ENCODE measurements around the gene ATP13A3.
A peak's percentile ranks its signal among the peaks of the same experiment; 100 is the strongest.

ATP13A3 gene

DNA sequence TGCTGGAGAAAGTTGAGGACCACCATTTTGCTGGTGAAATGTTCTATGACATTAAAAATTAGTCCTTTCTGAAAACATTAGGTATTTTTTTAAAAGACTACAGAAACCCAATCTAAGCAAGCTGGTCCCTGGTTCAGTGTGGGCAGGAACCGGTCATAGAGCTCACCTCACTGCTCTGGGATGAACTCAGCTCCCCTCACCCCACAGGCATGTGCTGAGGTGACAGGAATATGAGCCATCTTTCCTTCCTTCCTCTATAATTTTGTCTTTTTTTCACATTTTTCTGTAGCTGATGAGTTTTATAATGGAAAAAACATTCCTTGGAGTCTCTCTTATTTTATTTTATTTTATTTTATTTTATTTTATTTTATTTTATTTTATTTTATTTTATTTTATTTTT is 109.1 kb downstream of the ATP13A3 start:
- in situ Hi-C loops (cut with HindIII; ENCODE audit: low pct_unique_long_range_greater_than_20kb, low sequenced_read_pairs) = no loop called here
- TF ChIP-seq JUND (IDR thresholded peaks at IDR 0.05; ENCODE audit: low read depth) = no peak

DNA sequence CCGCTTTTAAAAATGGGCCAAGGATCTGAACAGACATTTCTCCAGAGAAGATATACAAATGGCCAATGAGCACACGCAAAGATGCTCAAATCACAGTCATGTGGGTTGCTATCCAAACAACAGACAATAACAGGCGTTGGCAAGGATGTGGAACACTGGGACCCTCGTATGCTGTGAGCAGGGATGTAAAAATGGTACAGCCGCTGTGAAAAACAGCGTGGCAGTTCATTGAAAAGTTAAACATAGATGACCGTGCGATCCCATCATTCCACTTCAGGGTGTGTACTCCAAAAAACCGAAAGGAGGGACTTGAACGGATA is 110.6 kb downstream of the ATP13A3 start:
- no peak for TF ChIP-seq JUND (IDR thresholded peaks at IDR 0.05; ENCODE audit: low read depth)
- DNase-seq (ENCODE audit: low read depth in 1 of 2, low spot score in 1 of 2) = no peak
- in situ Hi-C loops (cut with HindIII; ENCODE audit: low pct_unique_long_range_greater_than_20kb, low sequenced_read_pairs) = no loop called here

More for the DNA sequence above, 109.1 kb downstream of the ATP13A3 start:
- no peak for DNase-seq (ENCODE audit: low read depth in 1 of 2, low spot score in 1 of 2)

DNA sequence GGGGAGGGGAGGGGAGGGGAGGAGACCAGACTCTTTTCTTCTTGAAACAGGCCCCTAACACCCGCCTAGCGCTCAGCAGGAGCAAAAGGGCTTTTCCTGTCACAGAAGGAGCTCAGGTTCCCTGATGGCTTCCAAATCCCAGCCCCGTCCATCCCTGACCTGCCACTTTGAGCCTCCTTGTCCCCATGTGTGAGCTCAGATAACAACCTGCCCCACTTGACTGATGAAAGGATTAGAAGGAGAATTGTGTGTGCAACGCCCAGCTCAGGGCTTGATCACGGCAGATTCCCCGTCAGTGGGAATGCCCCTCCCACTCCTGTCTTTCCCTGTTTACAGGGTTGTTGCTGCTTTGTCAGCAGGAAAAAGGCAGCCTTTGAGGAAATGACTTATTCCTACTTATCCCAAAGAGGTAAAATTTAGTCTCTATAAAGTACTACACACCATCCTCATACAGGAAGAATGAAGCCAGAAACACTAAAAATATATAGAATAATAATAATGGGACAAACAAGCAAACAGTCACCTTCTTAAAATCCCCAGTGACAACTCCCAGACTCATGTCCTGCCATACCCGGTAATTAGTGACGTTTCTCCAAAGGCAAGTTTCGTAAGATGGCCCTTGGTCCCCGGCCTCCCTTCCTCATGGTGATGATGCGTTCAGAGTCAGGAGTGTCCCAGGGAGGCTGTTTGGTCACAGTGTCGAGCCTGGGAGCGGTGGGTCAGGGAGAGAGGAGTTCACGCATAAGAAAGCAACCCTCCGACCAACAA is 111.1 kb downstream of the ATP13A3 start:
- no peak for TF ChIP-seq JUND (IDR thresholded peaks at IDR 0.05; ENCODE audit: low read depth)
- DNase-seq (ENCODE audit: low read depth in 1 of 2, low spot score in 1 of 2) = no peak
- in situ Hi-C loops (cut with HindIII; ENCODE audit: low pct_unique_long_range_greater_than_20kb, low sequenced_read_pairs) = no loop called here

DNA sequence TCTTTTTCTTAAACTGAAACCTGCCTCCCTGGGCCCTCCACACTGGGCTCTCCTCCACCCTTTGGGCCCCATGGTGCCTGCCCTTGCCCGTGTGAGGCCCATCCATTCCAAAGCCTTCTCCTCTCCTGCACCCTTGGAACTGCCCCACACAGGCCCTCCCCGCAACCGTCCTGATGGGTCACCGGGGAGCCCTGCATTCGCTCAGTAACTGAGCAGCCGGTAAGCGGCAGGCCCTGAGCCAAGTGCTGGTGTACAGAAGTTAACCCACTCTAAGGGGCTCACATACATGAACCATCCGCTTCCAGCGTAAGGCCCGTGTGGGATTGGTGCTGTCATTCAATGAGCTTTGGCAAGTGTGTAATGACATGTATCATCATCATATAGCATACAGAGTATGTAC is 111.9 kb downstream of the ATP13A3 start:
- TF ChIP-seq JUND (IDR thresholded peaks at IDR 0.05; ENCODE audit: low read depth) = no peak
- DNase-seq (ENCODE audit: low read depth in 1 of 2, low spot score in 1 of 2) = no peak
- in situ Hi-C loops (cut with HindIII; ENCODE audit: low pct_unique_long_range_greater_than_20kb, low sequenced_read_pairs) = no loop called here

DNA sequence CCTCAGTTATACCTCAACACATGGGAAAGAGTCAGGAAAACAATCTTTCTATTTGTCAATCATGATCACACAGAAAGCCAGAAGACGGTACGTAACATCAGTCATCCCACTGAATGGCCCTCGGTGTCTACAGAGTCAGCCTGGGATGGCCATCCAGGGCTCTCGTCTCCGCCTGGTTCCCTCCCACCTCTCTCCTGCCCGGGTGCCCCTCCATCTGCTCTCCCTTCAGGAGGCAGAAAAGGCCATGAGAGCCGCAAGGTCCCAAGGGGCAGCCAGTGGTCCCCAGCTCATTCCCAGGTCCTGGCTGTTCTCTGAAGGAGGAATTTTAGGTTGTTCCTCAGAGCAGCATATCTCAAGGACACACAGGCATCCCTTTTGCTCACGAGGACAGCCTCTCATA is 112.9 kb downstream of the ATP13A3 start:
- in situ Hi-C loops (cut with HindIII; ENCODE audit: low pct_unique_long_range_greater_than_20kb, low sequenced_read_pairs) = no loop called here
- TF ChIP-seq JUND (IDR thresholded peaks at IDR 0.05; ENCODE audit: low read depth) = no peak
- DNase-seq (ENCODE audit: low read depth in 1 of 2, low spot score in 1 of 2) = no peak

DNA sequence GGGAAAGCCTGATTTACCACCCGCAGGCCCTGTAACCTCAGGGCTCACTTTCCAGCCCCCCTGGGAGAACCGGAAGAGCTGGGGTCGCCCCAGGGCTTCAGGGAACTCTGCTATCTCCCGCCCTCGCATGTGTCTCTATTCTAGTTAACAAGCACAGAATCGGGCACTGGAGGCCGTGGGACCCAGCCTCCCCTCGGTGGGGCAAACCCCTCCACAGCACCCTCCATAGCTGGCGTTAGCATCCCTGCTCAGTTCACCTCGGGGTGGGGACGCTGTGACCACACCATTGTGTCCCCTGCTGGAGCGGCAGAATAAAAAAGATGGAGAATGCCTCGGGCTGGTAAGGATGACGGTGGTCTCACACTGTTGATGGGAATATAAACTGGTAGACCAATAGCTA is 113.8 kb downstream of the ATP13A3 start:
- in situ Hi-C loops (cut with HindIII; ENCODE audit: low pct_unique_long_range_greater_than_20kb, low sequenced_read_pairs) = no loop called here
- no peak for TF ChIP-seq JUND (IDR thresholded peaks at IDR 0.05; ENCODE audit: low read depth)
- no peak for DNase-seq (ENCODE audit: low read depth in 1 of 2, low spot score in 1 of 2)

DNA sequence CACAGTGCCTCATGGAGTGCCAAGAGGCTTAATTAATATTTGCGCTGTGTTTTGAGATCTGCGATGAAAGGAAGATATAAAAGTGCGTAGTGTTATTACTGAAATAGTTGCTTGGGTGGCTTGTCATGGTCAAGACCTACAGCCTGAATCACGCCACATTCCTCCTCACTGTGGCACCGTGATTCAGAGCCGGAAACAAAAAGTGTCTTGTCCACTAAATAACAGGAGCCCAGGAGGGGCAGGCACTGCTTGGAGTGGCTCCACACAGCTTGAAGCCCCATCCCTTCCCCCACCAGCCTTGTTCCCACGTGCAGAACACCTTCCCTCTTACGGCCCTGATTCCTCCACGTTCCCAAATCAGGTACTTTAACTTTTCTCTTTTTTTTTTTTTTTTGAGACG is 116.0 kb downstream of the ATP13A3 start:
- TF ChIP-seq JUND (IDR thresholded peaks at IDR 0.05; ENCODE audit: low read depth) = no peak
- in situ Hi-C loops (cut with HindIII; ENCODE audit: low pct_unique_long_range_greater_than_20kb, low sequenced_read_pairs) = no loop called here
- DNase-seq (ENCODE audit: low read depth in 1 of 2, low spot score in 1 of 2) = peak; percentile 62 to 76

DNA sequence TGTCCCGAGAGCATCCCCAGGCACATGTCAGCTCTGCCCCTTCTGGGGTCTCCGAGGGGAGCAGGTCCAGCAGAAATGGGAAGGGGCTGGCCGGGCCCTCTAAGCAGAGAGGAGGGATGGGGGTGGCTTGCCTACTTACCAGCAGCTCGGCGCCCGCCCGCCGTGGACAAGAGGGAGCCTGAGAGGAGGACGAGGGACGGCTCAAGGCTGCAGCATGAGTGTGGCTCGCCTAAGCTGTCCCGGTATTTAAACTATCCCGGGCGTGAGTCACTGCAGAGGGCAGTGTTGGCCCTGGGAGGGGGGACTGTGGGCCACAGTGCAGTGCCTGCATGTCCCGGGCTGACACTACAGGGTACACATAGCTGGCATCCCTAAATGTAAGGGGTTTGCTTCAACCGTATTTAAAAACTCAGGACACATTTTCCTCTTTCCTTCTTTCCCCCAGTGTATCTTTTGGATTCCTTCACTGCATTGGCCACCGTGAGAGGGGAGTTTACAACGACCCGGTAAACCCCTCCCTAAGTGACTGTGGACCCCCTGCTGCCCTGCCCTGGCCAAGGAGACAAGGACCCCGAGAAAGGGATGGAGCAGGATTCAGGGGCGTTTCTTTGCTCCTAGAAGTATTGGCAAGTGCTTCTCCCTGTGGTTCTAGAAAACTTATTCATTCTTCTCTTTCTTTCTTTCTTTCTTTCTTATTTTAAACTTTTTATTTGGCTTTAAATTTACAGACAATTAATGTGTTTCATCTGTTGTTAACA is 117.1 kb downstream of the ATP13A3 start, which contains the start of gene LRRC15:
Gene LRRC15, minus strand, starts transcription at position 222 of the 758 bp plus-strand sequence. CDS start 8,700 bp downstream, outside the sequence.
- in situ Hi-C loops (cut with HindIII; ENCODE audit: low pct_unique_long_range_greater_than_20kb, low sequenced_read_pairs) = no loop called here
- DNase-seq (ENCODE audit: low read depth in 1 of 2, low spot score in 1 of 2) = peak; percentile 79 to 85
- TF ChIP-seq JUND (IDR thresholded peaks at IDR 0.05; ENCODE audit: low read depth) = no peak

DNA sequence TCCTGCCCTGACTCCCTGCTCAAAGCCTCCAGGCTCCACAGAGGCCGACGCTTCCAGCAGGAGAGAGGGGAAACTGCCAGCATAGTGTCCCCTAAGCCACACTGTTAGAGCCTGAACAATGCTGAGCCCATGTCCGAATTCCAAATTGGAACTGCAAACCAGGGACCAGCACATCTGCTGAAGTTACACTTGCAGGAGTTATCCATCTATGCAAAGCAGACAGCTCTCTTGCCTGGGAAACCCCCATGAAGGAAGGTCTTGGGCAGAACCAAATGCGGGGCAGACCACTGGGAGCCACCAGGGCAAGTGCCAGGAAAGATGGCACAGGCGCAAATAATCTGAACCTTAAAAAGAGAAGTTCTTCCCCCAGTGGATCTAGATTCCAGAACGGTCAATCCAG is 117.9 kb downstream of the ATP13A3 start:
- in situ Hi-C loops (cut with HindIII; ENCODE audit: low pct_unique_long_range_greater_than_20kb, low sequenced_read_pairs) = no loop called here
- no peak for DNase-seq (ENCODE audit: low read depth in 1 of 2, low spot score in 1 of 2)
- TF ChIP-seq JUND (IDR thresholded peaks at IDR 0.05; ENCODE audit: low read depth) = no peak

DNA sequence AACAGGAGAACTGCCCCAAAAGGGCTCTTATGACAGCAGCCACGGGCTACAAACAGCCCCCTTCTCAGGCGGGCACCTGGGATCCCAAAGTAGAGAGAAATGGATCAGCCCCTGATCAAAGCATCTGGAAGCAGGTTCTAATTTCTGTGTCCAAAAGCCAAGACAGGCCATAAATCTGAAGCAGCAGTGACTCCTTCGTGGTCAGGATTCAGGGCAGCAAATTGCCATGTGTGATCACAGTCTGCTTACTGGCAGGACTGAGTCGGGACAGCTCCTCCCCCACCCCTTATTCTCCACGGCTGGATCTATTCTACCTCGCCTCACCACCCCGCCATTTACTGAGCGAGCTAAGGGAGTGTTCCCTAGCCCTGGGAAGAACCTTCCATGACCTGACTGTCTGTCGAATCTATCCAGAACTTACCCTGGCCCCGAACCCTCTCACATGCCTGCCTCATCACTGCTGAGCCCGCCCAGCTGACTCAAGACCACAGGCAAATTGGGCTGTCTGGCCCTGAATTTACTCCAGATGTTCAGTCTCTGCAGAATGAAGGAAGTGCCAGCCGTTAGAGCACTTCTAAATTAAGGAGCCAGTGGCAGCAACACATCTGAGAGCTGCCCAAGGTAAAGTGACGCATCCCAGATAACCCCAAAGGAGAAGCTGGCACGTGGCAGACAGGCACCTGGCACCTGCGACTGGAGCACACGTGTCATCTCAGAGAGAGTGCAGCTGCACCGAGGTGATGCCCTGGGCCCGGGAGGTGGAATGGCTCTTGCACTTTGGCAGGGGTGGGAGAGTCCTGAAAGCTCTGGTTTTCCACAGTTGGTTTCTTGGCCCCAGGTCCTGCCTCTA is 118.6 kb downstream of the ATP13A3 start:
- in situ Hi-C loops (cut with HindIII; ENCODE audit: low pct_unique_long_range_greater_than_20kb, low sequenced_read_pairs) = no loop called here
- no peak for DNase-seq (ENCODE audit: low read depth in 1 of 2, low spot score in 1 of 2)
- no peak for TF ChIP-seq JUND (IDR thresholded peaks at IDR 0.05; ENCODE audit: low read depth)

DNA sequence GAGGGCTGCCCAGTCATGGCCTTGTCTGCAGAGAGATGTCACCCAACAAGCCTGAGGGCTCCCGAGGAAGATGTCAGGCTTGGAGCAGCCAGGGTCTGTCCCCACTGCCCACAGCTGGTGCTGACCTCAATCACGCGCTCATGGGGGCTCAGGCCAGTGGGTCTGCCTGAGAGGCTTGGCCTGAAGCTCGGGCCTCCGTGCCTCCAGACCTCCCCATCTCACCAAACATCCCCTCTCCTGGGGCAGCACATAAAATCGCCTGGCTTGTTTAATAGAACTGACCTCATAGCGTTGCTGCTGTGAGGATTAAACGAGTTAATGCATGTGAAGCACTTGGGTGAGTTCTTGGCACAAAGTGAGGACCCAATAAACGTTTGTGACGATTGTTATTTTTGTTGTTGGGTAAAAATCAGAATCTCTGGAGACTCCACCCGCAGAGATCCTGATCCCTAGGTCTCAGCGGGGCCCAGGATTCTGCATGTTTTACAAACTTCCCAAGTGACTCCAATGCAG is 120.8 kb downstream of the ATP13A3 start:
- no peak for DNase-seq (ENCODE audit: low read depth in 1 of 2, low spot score in 1 of 2)
- TF ChIP-seq JUND (IDR thresholded peaks at IDR 0.05; ENCODE audit: low read depth) = no peak
- in situ Hi-C loops (cut with HindIII; ENCODE audit: low pct_unique_long_range_greater_than_20kb, low sequenced_read_pairs) = no loop called here

DNA sequence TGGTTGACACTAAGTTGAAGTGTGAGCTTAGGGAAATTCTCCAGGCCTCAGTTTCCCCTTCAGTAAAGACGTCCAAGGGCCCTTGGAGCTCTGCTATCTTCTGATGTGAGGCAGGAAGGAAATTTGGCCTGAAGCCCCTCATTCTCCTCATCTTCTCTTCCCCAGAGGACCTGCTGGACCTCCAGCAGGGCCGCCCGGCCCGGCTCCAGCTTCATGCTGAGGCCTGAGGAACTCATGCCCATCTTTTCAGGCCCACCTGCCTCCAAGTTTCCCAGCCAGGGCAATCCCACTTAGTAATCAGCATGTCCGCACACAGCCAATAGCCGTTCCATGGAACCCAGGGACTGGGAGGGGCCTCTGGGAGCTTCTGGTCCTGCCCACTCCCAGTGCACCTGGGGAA is 121.3 kb downstream of the ATP13A3 start:
- DNase-seq (ENCODE audit: low read depth in 1 of 2, low spot score in 1 of 2) = no peak
- in situ Hi-C loops (cut with HindIII; ENCODE audit: low pct_unique_long_range_greater_than_20kb, low sequenced_read_pairs) = no loop called here
- TF ChIP-seq JUND (IDR thresholded peaks at IDR 0.05; ENCODE audit: low read depth) = no peak
